Measurements from ENCODE around the gene CEP164.

Gene CEP164

GRCh38 chr11:117381481-117382387, 54.1 kb downstream of the CEP164 start:
- Histone ChIP-seq H3K27me3 (ENCODE audit: control insufficient read depth in 1 of 2, insufficient read depth in 2 of 2, low read length in 2 of 2) (no peaks in the 10 kb centered on the region), H3K4me3 (ENCODE audit: low read length in 2 of 2) (no peak overlapping the region), H3K4me1 (ENCODE audit: control insufficient read depth, insufficient read depth, low read length) (no peaks in the 10 kb centered on the region), H3K27ac (ENCODE audit: low read length) (no peak overlapping the region), H3K36me3 (ENCODE audit: control insufficient read depth in 2 of 2, insufficient read depth in 2 of 2, low read length in 2 of 2) (peaks cover 43 to 47% of the 10 kb centered on the region in 2 donors), H3K9ac (ENCODE audit: low read length in 2 of 2) (no peak overlapping the region), H3K9me3 (ENCODE audit: control insufficient read depth in 2 of 2, low read length in 2 of 2) (no peaks in the 10 kb centered on the region)

GRCh38 chr11:117382746-117383145, 55.1 kb downstream of the CEP164 start:
- Histone ChIP-seq H3K27me3 (ENCODE audit: control insufficient read depth in 1 of 2, insufficient read depth in 2 of 2, low read length in 2 of 2) (no peaks in the 10 kb centered on the region), H3K4me3 (ENCODE audit: low read length in 2 of 2) (no peak overlapping the region), H3K9me3 (ENCODE audit: control insufficient read depth in 2 of 2, low read length in 2 of 2) (no peaks in the 10 kb centered on the region), H3K4me1 (ENCODE audit: control insufficient read depth, insufficient read depth, low read length) (no peaks in the 10 kb centered on the region), H3K9ac (ENCODE audit: low read length in 2 of 2) (no peak overlapping the region), H3K36me3 (ENCODE audit: control insufficient read depth in 2 of 2, insufficient read depth in 2 of 2, low read length in 2 of 2) (peaks cover 42 to 52% of the 10 kb centered on the region in 2 donors), H3K27ac (ENCODE audit: low read length) (no peak overlapping the region)

- H3K9me3 ChIP-seq (ENCODE audit: control insufficient read depth in 2 of 2, low read length in 2 of 2) = no peaks in the 10 kb centered on the region
- H3K27ac ChIP-seq (ENCODE audit: low read length) = no peak overlapping the region
- H3K4me3 ChIP-seq (ENCODE audit: low read length in 2 of 2) = no peak overlapping the region
- no peaks in the 10 kb centered on the region for H3K4me1 ChIP-seq (ENCODE audit: control insufficient read depth, insufficient read depth, low read length)
- H3K27me3 ChIP-seq (ENCODE audit: control insufficient read depth in 1 of 2, insufficient read depth in 2 of 2, low read length in 2 of 2) = no peaks in the 10 kb centered on the region
- peaks cover 47 to 58% of the 10 kb centered on the region in 2 donors for H3K36me3 ChIP-seq (ENCODE audit: control insufficient read depth in 2 of 2, insufficient read depth in 2 of 2, low read length in 2 of 2)
- no peak overlapping the region for H3K9ac ChIP-seq (ENCODE audit: low read length in 2 of 2)
Observed at GRCh38 chr11:117384045-117384444, 56.4 kb downstream of the CEP164 start.

- H3K4me3 ChIP-seq (ENCODE audit: low read length in 2 of 2) = no peak overlapping the region
- H3K9me3 ChIP-seq (ENCODE audit: control insufficient read depth in 2 of 2, low read length in 2 of 2) = no peaks in the 10 kb centered on the region
- no peak overlapping the region for H3K27ac ChIP-seq (ENCODE audit: low read length)
- H3K36me3 ChIP-seq (ENCODE audit: control insufficient read depth in 2 of 2, insufficient read depth in 2 of 2, low read length in 2 of 2) = peaks cover 41 to 58% of the 10 kb centered on the region in 2 donors
- H3K4me1 ChIP-seq (ENCODE audit: control insufficient read depth, insufficient read depth, low read length) = no peaks in the 10 kb centered on the region
- H3K9ac ChIP-seq (ENCODE audit: low read length in 2 of 2) = no peak overlapping the region
- no peaks in the 10 kb centered on the region for H3K27me3 ChIP-seq (ENCODE audit: control insufficient read depth in 1 of 2, insufficient read depth in 2 of 2, low read length in 2 of 2)
Observed at GRCh38 chr11:117385471-117385870, 57.8 kb downstream of the CEP164 start.

- Histone ChIP-seq H3K4me1 (ENCODE audit: control insufficient read depth, insufficient read depth, low read length) (no peaks in the 10 kb centered on the region), H3K36me3 (ENCODE audit: control insufficient read depth in 2 of 2, insufficient read depth in 2 of 2, low read length in 2 of 2) (peaks cover 40 to 57% of the 10 kb centered on the region in 2 donors), H3K27ac (ENCODE audit: low read length) (no peak overlapping the region), H3K9me3 (ENCODE audit: control insufficient read depth in 2 of 2, low read length in 2 of 2) (no peaks in the 10 kb centered on the region), H3K27me3 (ENCODE audit: control insufficient read depth in 1 of 2, insufficient read depth in 2 of 2, low read length in 2 of 2) (no peaks in the 10 kb centered on the region), H3K9ac (ENCODE audit: low read length in 2 of 2) (no peak overlapping the region), H3K4me3 (ENCODE audit: low read length in 2 of 2) (no peak overlapping the region)
Observed at GRCh38 chr11:117385906-117386305, 58.3 kb downstream of the CEP164 start.

- Histone ChIP-seq H3K27me3 (ENCODE audit: control insufficient read depth in 1 of 2, insufficient read depth in 2 of 2, low read length in 2 of 2) (no peaks in the 10 kb centered on the region), H3K9ac (ENCODE audit: low read length in 2 of 2) (no peak overlapping the region), H3K27ac (ENCODE audit: low read length) (no peak overlapping the region), H3K36me3 (ENCODE audit: control insufficient read depth in 2 of 2, insufficient read depth in 2 of 2, low read length in 2 of 2) (peaks cover 40 to 58% of the 10 kb centered on the region in 2 donors), H3K9me3 (ENCODE audit: control insufficient read depth in 2 of 2, low read length in 2 of 2) (no peaks in the 10 kb centered on the region), H3K4me3 (ENCODE audit: low read length in 2 of 2) (no peak overlapping the region), H3K4me1 (ENCODE audit: control insufficient read depth, insufficient read depth, low read length) (no peaks in the 10 kb centered on the region)
Observed at GRCh38 chr11:117387992-117388755, 60.5 kb downstream of the CEP164 start.

GRCh38 chr11:117390743-117391142, 63.1 kb downstream of the CEP164 start:
- no peaks in the 10 kb centered on the region for H3K27me3 ChIP-seq (ENCODE audit: control insufficient read depth in 1 of 2, insufficient read depth in 2 of 2, low read length in 2 of 2)
- H3K4me1 ChIP-seq (ENCODE audit: control insufficient read depth, insufficient read depth, low read length) = no peaks in the 10 kb centered on the region
- H3K9me3 ChIP-seq (ENCODE audit: control insufficient read depth in 2 of 2, low read length in 2 of 2) = no peaks in the 10 kb centered on the region
- H3K36me3 ChIP-seq (ENCODE audit: control insufficient read depth in 2 of 2, insufficient read depth in 2 of 2, low read length in 2 of 2) = peaks cover 46 to 66% of the 10 kb centered on the region in 2 donors
- no peak overlapping the region for H3K27ac ChIP-seq (ENCODE audit: low read length)
- no peak overlapping the region for H3K4me3 ChIP-seq (ENCODE audit: low read length in 2 of 2)
- H3K9ac ChIP-seq (ENCODE audit: low read length in 2 of 2) = no peak overlapping the region

GRCh38 chr11:117391181-117391580, 63.5 kb downstream of the CEP164 start:
- Histone ChIP-seq H3K27ac (ENCODE audit: low read length) (no peak overlapping the region), H3K9me3 (ENCODE audit: control insufficient read depth in 2 of 2, low read length in 2 of 2) (no peaks in the 10 kb centered on the region), H3K36me3 (ENCODE audit: control insufficient read depth in 2 of 2, insufficient read depth in 2 of 2, low read length in 2 of 2) (peaks cover 46 to 65% of the 10 kb centered on the region in 2 donors), H3K9ac (ENCODE audit: low read length in 2 of 2) (no peak overlapping the region), H3K4me3 (ENCODE audit: low read length in 2 of 2) (no peak overlapping the region), H3K4me1 (ENCODE audit: control insufficient read depth, insufficient read depth, low read length) (no peaks in the 10 kb centered on the region), H3K27me3 (ENCODE audit: control insufficient read depth in 1 of 2, insufficient read depth in 2 of 2, low read length in 2 of 2) (no peaks in the 10 kb centered on the region)

GRCh38 chr11:117392001-117392690, 64.5 kb downstream of the CEP164 start:
- H3K27ac ChIP-seq (ENCODE audit: low read length) = no peak overlapping the region
- H3K4me3 ChIP-seq (ENCODE audit: low read length in 2 of 2) = no peak overlapping the region
- H3K27me3 ChIP-seq (ENCODE audit: control insufficient read depth in 1 of 2, insufficient read depth in 2 of 2, low read length in 2 of 2) = no peaks in the 10 kb centered on the region
- no peaks in the 10 kb centered on the region for H3K4me1 ChIP-seq (ENCODE audit: control insufficient read depth, insufficient read depth, low read length)
- H3K9me3 ChIP-seq (ENCODE audit: control insufficient read depth in 2 of 2, low read length in 2 of 2) = no peaks in the 10 kb centered on the region
- peaks cover 52 to 71% of the 10 kb centered on the region in 2 donors for H3K36me3 ChIP-seq (ENCODE audit: control insufficient read depth in 2 of 2, insufficient read depth in 2 of 2, low read length in 2 of 2)
- no peak overlapping the region for H3K9ac ChIP-seq (ENCODE audit: low read length in 2 of 2)

GRCh38 chr11:117392979-117393378, 65.3 kb downstream of the CEP164 start:
- Histone ChIP-seq H3K4me3 (ENCODE audit: low read length in 2 of 2) (no peak overlapping the region), H3K27me3 (ENCODE audit: control insufficient read depth in 1 of 2, insufficient read depth in 2 of 2, low read length in 2 of 2) (no peaks in the 10 kb centered on the region), H3K4me1 (ENCODE audit: control insufficient read depth, insufficient read depth, low read length) (no peaks in the 10 kb centered on the region), H3K27ac (ENCODE audit: low read length) (no peak overlapping the region), H3K9ac (ENCODE audit: low read length in 2 of 2) (no peak overlapping the region), H3K36me3 (ENCODE audit: control insufficient read depth in 2 of 2, insufficient read depth in 2 of 2, low read length in 2 of 2) (peaks cover 55 to 70% of the 10 kb centered on the region in 2 donors), H3K9me3 (ENCODE audit: control insufficient read depth in 2 of 2, low read length in 2 of 2) (no peaks in the 10 kb centered on the region)
